HUES6 (cell line): ENCODE measurements around the gene PDP2.

Experiments
- H3K27ac ChIP-seq: 2 replicates; pipeline ENCODE4 v1.7.0; 2013; ENCODE audit warnings: low read depth, mild to moderate bottlenecking, low read length, inconsistent platforms
- H3K27me3 ChIP-seq: 2 replicates; pipeline ENCODE4 v1.6.1; 2013; ENCODE audit warnings: low read length; ENCODE audit not compliant: control insufficient read depth, insufficient read depth
- H3K36me3 ChIP-seq: 2 replicates; pipeline ENCODE4 v1.6.1; 2013; ENCODE audit warnings: low read length; ENCODE audit not compliant: control insufficient read depth, insufficient read depth
- H3K4me1 ChIP-seq: 2 replicates; pipeline ENCODE4 v1.6.1; 2013; ENCODE audit warnings: low read length; ENCODE audit not compliant: control insufficient read depth, insufficient read depth
- H3K4me3 ChIP-seq: 2 replicates; pipeline ENCODE4 v1.5.1; 2013; ENCODE audit warnings: low read depth, low read length
- H3K9ac ChIP-seq: one replicate; pipeline ENCODE4 v1.6.1; 2013; ENCODE audit warnings: mild to moderate bottlenecking, low read length
- H3K9me3 ChIP-seq: 2 replicates; pipeline ENCODE4 v1.6.1; 2013; ENCODE audit warnings: low read depth, low read length; ENCODE audit not compliant: control insufficient read depth, insufficient read depth

PDP2 gene

GRCh38 chr16:66886321-66886720 lies 6.0 kb downstream of the PDP2 start:
- H3K9ac ChIP-seq = no peak overlapping the region
- H3K27ac ChIP-seq = no peak overlapping the region
- H3K4me1 ChIP-seq = peaks cover 4% of the 10 kb centered on the region; the same call in 1 of the 2 replicates
- peaks cover 50% of the 10 kb centered on the region for H3K36me3 ChIP-seq
- no peak overlapping the region for H3K4me3 ChIP-seq
- no peaks in the 10 kb centered on the region for H3K27me3 ChIP-seq
- H3K9me3 ChIP-seq = no peaks in the 10 kb centered on the region

DNA sequence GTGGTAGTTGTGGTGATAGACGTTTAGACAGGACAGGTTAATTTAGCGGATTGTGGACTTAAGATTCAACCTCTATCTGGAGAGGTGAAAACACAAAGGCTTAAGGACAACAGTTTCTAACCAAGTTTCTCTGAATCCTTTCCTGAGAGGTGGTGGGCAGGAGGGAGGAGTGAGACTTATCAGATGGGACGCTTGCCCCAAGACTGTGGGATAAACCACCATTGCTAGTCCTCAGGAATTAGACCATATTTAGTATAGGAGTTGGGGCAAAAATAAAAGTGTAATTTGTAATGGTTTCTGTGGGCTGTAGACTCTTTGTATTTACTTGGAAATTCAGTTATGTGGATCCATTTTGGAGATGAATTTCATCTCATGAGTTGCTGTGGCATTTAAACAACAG lies 6.6 kb downstream of the PDP2 start:
- Histone ChIP-seq H3K36me3 (peaks cover 51% of the 10 kb centered on the region), H3K27ac (no peak overlapping the region), H3K9ac (no peak overlapping the region), H3K27me3 (no peaks in the 10 kb centered on the region), H3K4me1 (no peaks in the 10 kb centered on the region; the same call in 1 of the 2 replicates), H3K9me3 (no peaks in the 10 kb centered on the region), H3K4me3 (no peak overlapping the region)

- Histone ChIP-seq H3K4me3 (no peak overlapping the region), H3K9ac (no peak overlapping the region), H3K27ac (no peak overlapping the region), H3K4me1 (no peaks in the 10 kb centered on the region; the same call in 1 of the 2 replicates), H3K9me3 (no peaks in the 10 kb centered on the region), H3K27me3 (no peaks in the 10 kb centered on the region), H3K36me3 (peaks cover 45% of the 10 kb centered on the region)
Measured at GRCh38 chr16:66888647-66889615, 8.6 kb downstream of the PDP2 start.

DNA sequence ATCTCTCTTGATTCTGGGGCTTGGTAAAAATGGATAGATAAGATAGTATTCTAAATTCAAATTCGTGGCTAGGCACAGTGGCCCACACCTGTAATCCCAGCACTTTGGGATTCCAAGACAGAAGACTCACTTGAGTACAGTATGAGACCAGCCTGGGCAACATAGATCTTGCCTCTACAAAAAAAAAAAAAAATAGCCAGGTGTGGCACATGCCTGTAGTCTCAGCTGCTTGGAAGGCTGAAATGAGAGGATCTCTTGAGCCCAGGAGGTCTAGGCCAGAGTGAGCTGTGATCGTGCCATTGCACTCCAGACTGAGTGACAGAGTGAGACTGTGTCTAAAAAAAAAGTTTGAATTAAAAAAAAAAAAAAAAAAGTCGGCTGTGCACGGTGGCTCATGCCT lies 9.3 kb downstream of the PDP2 start:
- Histone ChIP-seq H3K4me1 (no peaks in the 10 kb centered on the region; the same call in 1 of the 2 replicates), H3K27ac (no peak overlapping the region), H3K36me3 (peaks cover 39% of the 10 kb centered on the region), H3K9me3 (no peaks in the 10 kb centered on the region), H3K27me3 (no peaks in the 10 kb centered on the region), H3K9ac (no peak overlapping the region), H3K4me3 (no peak overlapping the region)

GRCh38 chr16:66890799-66891198 lies 10.5 kb downstream of the PDP2 start:
- Histone ChIP-seq H3K27me3 (no peaks in the 10 kb centered on the region), H3K9me3 (no peaks in the 10 kb centered on the region), H3K4me3 (no peak overlapping the region), H3K27ac (no peak overlapping the region), H3K9ac (no peak overlapping the region), H3K4me1 (no peaks in the 10 kb centered on the region; the same call in 1 of the 2 replicates), H3K36me3 (peaks cover 28% of the 10 kb centered on the region)

DNA sequence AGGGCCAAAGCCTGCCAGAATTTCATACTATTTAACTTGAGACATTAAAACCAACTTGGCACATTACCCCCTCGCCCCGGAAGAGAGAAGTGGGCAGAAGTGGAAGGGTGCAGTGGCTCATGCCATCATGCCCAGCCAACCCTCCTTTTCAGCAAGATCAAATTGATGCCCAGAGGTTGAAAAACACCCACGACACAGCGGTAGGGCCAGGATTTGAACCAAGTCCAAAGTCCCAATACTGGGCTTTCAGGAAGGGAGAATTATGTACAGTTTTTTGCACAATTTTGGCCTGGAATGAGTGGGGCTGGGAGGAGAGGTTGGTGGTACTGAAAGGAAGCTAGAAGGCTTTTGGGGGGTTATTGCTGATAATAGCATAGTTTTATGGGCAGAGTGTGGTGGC lies 11.0 kb downstream of the PDP2 start:
- H3K4me3 ChIP-seq = no peak overlapping the region
- no peak overlapping the region for H3K27ac ChIP-seq
- H3K9me3 ChIP-seq = no peaks in the 10 kb centered on the region
- H3K27me3 ChIP-seq = no peaks in the 10 kb centered on the region
- no peak overlapping the region for H3K9ac ChIP-seq
- H3K36me3 ChIP-seq = peaks cover 23% of the 10 kb centered on the region
- no peaks in the 10 kb centered on the region; the same call in 1 of the 2 replicates for H3K4me1 ChIP-seq

DNA sequence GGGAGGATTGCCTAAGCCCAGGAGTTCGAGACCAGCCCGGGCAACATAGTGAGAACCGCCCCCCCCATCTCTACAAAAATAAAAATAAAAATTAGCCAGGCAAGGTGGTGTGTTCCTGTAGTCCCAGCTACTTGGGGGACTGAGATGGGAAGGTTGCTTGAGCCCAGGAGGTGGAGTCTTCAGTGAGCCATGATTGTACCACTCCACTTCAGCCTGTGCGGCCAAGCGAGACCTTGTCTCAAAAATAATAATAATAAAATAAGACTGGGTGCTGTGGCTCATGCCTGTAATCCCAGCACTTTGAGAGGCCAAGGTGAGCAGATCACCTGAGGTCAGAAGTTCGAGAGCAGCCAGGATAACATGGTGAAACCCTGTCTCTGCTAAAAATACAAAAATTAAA lies 11.5 kb downstream of the PDP2 start:
- Histone ChIP-seq H3K9ac (no peak overlapping the region), H3K4me3 (no peak overlapping the region), H3K4me1 (no peaks in the 10 kb centered on the region; the same call in 1 of the 2 replicates), H3K36me3 (peaks cover 18% of the 10 kb centered on the region), H3K9me3 (no peaks in the 10 kb centered on the region), H3K27me3 (no peaks in the 10 kb centered on the region), H3K27ac (no peak overlapping the region)

GRCh38 chr16:66894055-66894454 lies 13.7 kb downstream of the PDP2 start:
- Histone ChIP-seq H3K27ac (no peak overlapping the region), H3K27me3 (no peaks in the 10 kb centered on the region), H3K36me3 (0 out of 2 replicates have a peak, but pooled peaks cover 3% of the 10 kb centered on the region), H3K9me3 (no peaks in the 10 kb centered on the region), H3K4me3 (no peak overlapping the region), H3K9ac (no peak overlapping the region), H3K4me1 (no peaks in the 10 kb centered on the region)

DNA sequence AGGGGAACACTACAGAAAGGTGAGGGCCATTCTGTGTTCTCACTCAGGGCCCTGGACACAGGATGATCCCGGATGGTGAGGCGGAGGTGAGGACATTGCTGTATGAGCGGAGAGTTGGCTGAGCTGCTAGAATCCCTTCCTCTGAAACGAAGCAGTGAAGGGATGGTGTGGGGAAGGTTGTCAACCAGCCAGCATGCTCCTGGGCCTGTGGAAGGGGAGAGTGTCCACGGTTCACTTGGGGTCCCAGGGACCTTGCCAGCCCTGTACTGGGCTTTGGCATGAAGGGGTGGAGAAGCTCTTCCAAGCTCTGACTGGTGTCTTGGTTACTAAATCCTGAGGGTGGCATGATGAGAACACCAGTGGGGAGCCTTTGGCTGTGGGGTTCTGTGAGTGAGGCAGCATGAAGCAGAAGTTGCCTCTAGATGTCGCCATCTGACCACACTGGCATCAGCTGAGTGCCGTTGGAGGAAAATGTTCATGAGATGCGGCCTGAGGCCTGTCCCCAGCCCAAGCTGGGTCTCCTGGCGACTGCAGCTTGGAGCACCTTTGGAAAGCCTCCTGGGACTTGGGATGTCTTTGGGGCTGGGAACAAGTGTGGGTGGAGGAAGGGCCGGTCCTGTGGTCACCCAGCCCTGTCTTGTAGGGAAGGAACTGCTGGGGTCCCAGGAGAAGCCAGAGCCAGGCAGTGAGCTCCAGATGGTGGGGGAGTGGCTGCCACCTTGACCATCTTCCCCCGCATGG lies 14.8 kb downstream of the PDP2 start:
- no peaks in the 10 kb centered on the region for H3K27me3 ChIP-seq
- no peak overlapping the region for H3K4me3 ChIP-seq
- peaks cover 7% of the 10 kb centered on the region for H3K4me1 ChIP-seq
- H3K27ac ChIP-seq = no peak overlapping the region
- no peaks in the 10 kb centered on the region for H3K9me3 ChIP-seq
- 0 out of 2 replicates have a peak, but pooled peaks cover 3% of the 10 kb centered on the region for H3K36me3 ChIP-seq
- H3K9ac ChIP-seq = no peak overlapping the region

DNA sequence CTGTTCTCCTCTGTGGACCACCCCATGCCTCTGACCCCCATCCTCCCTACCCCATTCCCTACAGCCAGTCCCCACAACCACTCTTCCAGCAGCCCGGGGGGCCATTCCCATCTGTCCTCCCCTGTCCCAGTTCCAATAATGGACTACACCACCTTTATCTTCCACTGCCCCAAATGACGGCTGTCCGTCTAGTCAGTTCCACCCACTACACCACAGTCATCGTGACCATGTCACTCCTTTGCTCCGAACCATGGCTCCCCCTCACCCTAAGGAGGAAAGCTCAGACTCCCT lies 15.3 kb downstream of the PDP2 start:
- Histone ChIP-seq H3K36me3 (0 out of 2 replicates have a peak, but pooled peaks cover 3% of the 10 kb centered on the region), H3K4me3 (no peak overlapping the region), H3K4me1 (peaks cover 11% of the 10 kb centered on the region), H3K9ac (no peak overlapping the region), H3K27me3 (no peaks in the 10 kb centered on the region), H3K9me3 (no peaks in the 10 kb centered on the region), H3K27ac (no peak overlapping the region)

GRCh38 chr16:66895999-66896398 lies 15.7 kb downstream of the PDP2 start:
- H3K4me1 ChIP-seq = peaks cover 11% of the 10 kb centered on the region
- no peak overlapping the region for H3K27ac ChIP-seq
- H3K36me3 ChIP-seq = 0 out of 2 replicates have a peak, but pooled peaks cover 3% of the 10 kb centered on the region
- H3K9ac ChIP-seq = no peak overlapping the region
- H3K9me3 ChIP-seq = no peaks in the 10 kb centered on the region
- no peaks in the 10 kb centered on the region for H3K27me3 ChIP-seq
- H3K4me3 ChIP-seq = no peak overlapping the region
